ENCODE measurements around the gene TLX2. TPM values are rescaled to one million over a fixed set of nuclear protein-coding genes. Genes with fewer than 3 reads are reported as not detected.

The TLX2 gene
- total and polyA plus RNA-seq, 3 experiments from 2014 or later: 0.37 to 0.60 TPM; not detected in 1

DNA sequence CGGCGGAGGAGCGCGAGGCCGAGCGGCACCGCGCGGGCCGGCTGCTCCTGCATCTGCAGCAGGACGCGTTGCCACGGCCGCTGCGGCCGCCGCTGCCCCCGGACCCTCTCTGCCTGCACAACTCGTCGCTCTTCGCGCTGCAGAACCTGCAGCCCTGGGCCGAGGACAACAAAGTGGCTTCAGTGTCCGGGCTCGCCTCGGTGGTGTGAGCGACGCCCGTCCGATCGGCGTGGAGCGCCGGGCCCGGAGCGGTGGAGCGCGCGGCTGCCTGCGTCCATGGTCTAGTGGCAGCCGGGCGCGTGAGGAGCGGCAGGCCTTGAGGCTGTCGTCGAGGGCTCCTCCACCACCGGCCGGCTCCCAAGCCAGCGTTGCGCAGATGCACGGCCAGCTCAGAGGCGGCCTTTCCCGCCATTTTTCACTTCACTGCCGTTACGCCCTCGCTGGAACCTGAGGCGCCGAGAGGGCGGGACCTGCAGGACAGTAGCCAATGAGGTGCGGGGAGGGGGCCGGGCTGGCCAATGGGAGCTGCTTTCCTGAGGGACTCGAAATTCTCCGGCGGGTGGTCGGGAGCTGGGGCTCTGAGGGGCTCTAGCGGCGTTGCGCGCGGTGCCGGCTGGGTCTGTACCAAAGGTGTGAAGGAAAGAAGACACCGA lies 1.9 kb downstream of the TLX2 start:
- peak overlapping the region in 6 of 7 donors; percentile 66 to 86 (median 74) for H3K4me3 Mint-ChIP-seq
- no peak overlapping the region for H3K27ac ChIP-seq (ENCODE audit: low read depth, low read length)
- CTCF ChIA-PET: interaction anchor here (2.0 kb wide), 1 partner anchor 33 kb away, joined by 6 read pairs; the partner anchor contains the start of genes CCDC142 and TTC31
- no peaks in the 10 kb centered on the region for H3K9me3 Mint-ChIP-seq
- POLR2A ChIA-PET: interaction anchor here (1.0 kb wide), 2 partner anchors 9 to 10 kb away, joined by 3 read pairs; partner anchors contain the start of gene PCGF1
- no peaks in the 10 kb centered on the region for H3K36me3 ChIP-seq (ENCODE audit: insufficient read depth, low read length)
- peaks cover 33% of the 10 kb centered on the region for H3K4me1 ChIP-seq (ENCODE audit: insufficient read depth, low read length)
- no peak overlapping the region for H3K4me3 ChIP-seq (ENCODE audit: low read length)
- H3K27ac Mint-ChIP-seq: peak overlapping the region in 1 of 8 donors; percentile 61
- no peaks in the 10 kb centered on the region for H3K9me3 ChIP-seq (ENCODE audit: low read length)
- no peaks in the 10 kb centered on the region for H3K36me3 Mint-ChIP-seq
- H3K27me3 Mint-ChIP-seq: peaks cover 61 to 79% of the 10 kb centered on the region in 2 donors
- DNase-seq: peak; percentile 28 to 78 (median 62)
- peaks cover 15 to 32% (median 18%) of the 10 kb centered on the region in 3 donors for H3K4me1 Mint-ChIP-seq
- H3K27me3 ChIP-seq (ENCODE audit: insufficient read depth, low read length, poor library complexity, severe bottlenecking): peaks cover 76% of the 10 kb centered on the region

DNA sequence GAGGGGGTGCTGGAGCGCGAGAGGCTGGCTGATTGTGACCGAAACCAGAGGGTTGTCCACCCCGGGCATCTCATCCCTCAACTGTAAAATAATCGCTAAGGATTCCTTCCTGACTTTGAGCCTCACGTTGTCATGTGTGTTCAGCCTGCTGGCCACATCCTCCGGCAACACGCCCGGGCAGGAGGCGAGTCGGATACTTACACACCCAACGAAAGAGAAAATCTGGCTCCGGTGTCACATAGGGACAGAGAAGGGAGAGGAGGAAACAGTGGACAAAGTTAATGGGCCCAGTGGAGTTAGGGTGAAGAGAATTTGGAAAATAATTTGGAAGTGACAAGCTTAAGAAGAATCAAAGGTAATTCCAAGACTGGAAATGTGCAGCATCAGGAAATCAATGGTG lies 2.4 kb downstream of the TLX2 start:
- no peaks in the 10 kb centered on the region for H3K9me3 Mint-ChIP-seq
- CTCF ChIA-PET: interaction anchor here (2.0 kb wide), 1 partner anchor 34 kb away, joined by 6 read pairs; the partner anchor contains the start of genes CCDC142 and TTC31
- H3K36me3 ChIP-seq (ENCODE audit: insufficient read depth, low read length): no peaks in the 10 kb centered on the region
- H3K36me3 Mint-ChIP-seq: no peaks in the 10 kb centered on the region
- peaks cover 33% of the 10 kb centered on the region for H3K4me1 ChIP-seq (ENCODE audit: insufficient read depth, low read length)
- H3K27me3 ChIP-seq (ENCODE audit: insufficient read depth, low read length, poor library complexity, severe bottlenecking): peaks cover 76% of the 10 kb centered on the region
- POLR2A ChIA-PET: interaction anchor here (1.0 kb wide), 2 partner anchors 9 to 10 kb away, joined by 3 read pairs; partner anchors contain the start of gene PCGF1
- peak overlapping the region; percentile 66 to 84 (median 74) for H3K4me3 Mint-ChIP-seq
- no peak for DNase-seq
- no peak overlapping the region for H3K4me3 ChIP-seq (ENCODE audit: low read length)
- peak overlapping the region in 2 of 8 donors; percentile 51 to 61 for H3K27ac Mint-ChIP-seq
- H3K27ac ChIP-seq (ENCODE audit: low read depth, low read length): no peak overlapping the region
- peaks cover 15 to 32% (median 18%) of the 10 kb centered on the region in 3 donors for H3K4me1 Mint-ChIP-seq
- H3K27me3 Mint-ChIP-seq: peaks cover 58 to 75% of the 10 kb centered on the region in 2 donors
- H3K9me3 ChIP-seq (ENCODE audit: low read length): no peaks in the 10 kb centered on the region

- Mint-ChIP-seq H3K27me3 (peaks cover 31 to 34% of the 10 kb centered on the region in 2 donors), H3K36me3 (peaks cover 10 to 17% (median 15%) of the 10 kb centered on the region in 3 donors), H3K9me3 (no peaks in the 10 kb centered on the region), H3K27ac (no peak overlapping the region), H3K4me3 (no peak overlapping the region), H3K4me1 (peaks cover 3 to 6% (median 4%) of the 10 kb centered on the region in 3 donors)
- Histone ChIP-seq H3K4me1 (ENCODE audit: insufficient read depth, low read length) (no peaks in the 10 kb centered on the region), H3K27me3 (ENCODE audit: insufficient read depth, low read length, poor library complexity, severe bottlenecking) (peaks cover 32% of the 10 kb centered on the region), H3K9me3 (ENCODE audit: low read length) (no peaks in the 10 kb centered on the region), H3K4me3 (ENCODE audit: low read length) (no peak overlapping the region), H3K27ac (ENCODE audit: low read depth, low read length) (no peak overlapping the region), H3K36me3 (ENCODE audit: insufficient read depth, low read length) (peaks cover 12% of the 10 kb centered on the region)
- no peak for DNase-seq
- ChIA-PET POLR2A (interaction anchor here (0.6 to 0.8 kb wide), 2 partner anchors 8 to 59 kb away, joined by 3 to 6 read pairs; no protein-coding TSS in a partner anchor), CTCF (interaction anchor here (1.2 kb wide), 1 partner anchor 40 kb away, joined by 3 read pairs; the partner anchor contains the start of genes CCDC142 and TTC31)
These were observed 8.3 kb downstream of the TLX2 start for GRCh38 chr2:74522516-74522915.

DNA sequence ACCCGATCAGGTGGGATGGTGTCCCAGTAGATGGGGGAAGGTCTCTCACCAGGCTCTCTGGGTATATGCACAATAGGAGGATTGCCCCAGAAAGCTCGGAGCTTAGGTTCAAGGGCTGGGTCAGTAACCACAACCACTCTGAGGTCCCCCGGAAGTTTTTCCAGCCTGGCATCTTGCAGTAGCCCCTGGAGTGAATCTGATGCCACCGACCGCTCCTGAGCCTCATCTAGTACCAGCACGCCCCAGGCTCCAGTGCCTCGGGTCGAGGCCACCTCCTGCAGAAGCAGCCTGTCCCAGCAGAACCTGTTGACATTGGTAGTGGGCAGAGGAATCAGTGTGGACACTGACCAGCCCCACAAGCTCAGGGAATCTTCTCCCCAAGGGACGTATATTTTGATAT lies 9.8 kb downstream of the TLX2 start:
- ChIA-PET POLR2A (interaction anchor here (0.7 kb wide), 1 partner anchor 15 kb away, joined by 4 read pairs; no protein-coding TSS in a partner anchor), CTCF (no interaction called here)
- peaks cover 15 to 30% (median 17%) of the 10 kb centered on the region in 3 donors for H3K36me3 Mint-ChIP-seq
- peaks cover 12% of the 10 kb centered on the region for H3K36me3 ChIP-seq (ENCODE audit: insufficient read depth, low read length)
- H3K27me3 ChIP-seq (ENCODE audit: insufficient read depth, low read length, poor library complexity, severe bottlenecking): peaks cover 17% of the 10 kb centered on the region
- no peak for DNase-seq
- H3K4me3 Mint-ChIP-seq: no peak overlapping the region
- peaks cover 19% of the 10 kb centered on the region in 2 donors for H3K27me3 Mint-ChIP-seq
- H3K4me1 Mint-ChIP-seq: peaks cover 14 to 21% (median 17%) of the 10 kb centered on the region in 3 donors
- no peak overlapping the region for H3K27ac ChIP-seq (ENCODE audit: low read depth, low read length)
- no peak overlapping the region for H3K27ac Mint-ChIP-seq
- H3K9me3 ChIP-seq (ENCODE audit: low read length): no peaks in the 10 kb centered on the region
- peaks cover 10% of the 10 kb centered on the region for H3K4me1 ChIP-seq (ENCODE audit: insufficient read depth, low read length)
- no peak overlapping the region for H3K4me3 ChIP-seq (ENCODE audit: low read length)
- H3K9me3 Mint-ChIP-seq: no peaks in the 10 kb centered on the region

GRCh38 chr2:74524955-74525716 lies 10.9 kb downstream of the TLX2 start:
- peaks cover 12% of the 10 kb centered on the region for H3K36me3 ChIP-seq (ENCODE audit: insufficient read depth, low read length)
- H3K27ac ChIP-seq (ENCODE audit: low read depth, low read length): no peak overlapping the region
- peaks cover 15 to 38% (median 17%) of the 10 kb centered on the region in 3 donors for H3K36me3 Mint-ChIP-seq
- H3K9me3 Mint-ChIP-seq: no peaks in the 10 kb centered on the region
- no peaks in the 10 kb centered on the region for H3K9me3 ChIP-seq (ENCODE audit: low read length)
- no peak overlapping the region for H3K4me3 ChIP-seq (ENCODE audit: low read length)
- H3K27ac Mint-ChIP-seq: peak overlapping the region in 2 of 8 donors; percentile 45 to 71
- H3K27me3 ChIP-seq (ENCODE audit: insufficient read depth, low read length, poor library complexity, severe bottlenecking): peaks cover 5% of the 10 kb centered on the region
- ChIA-PET CTCF (interaction anchor here (1.1 kb wide), 1 partner anchor 42 kb away, joined by 4 read pairs; the partner anchor contains the start of genes CCDC142 and TTC31), POLR2A (interaction anchor here (0.9 kb wide), 1 partner anchor 68 kb away, joined by 3 read pairs; no protein-coding TSS in a partner anchor)
- no peak for DNase-seq
- H3K4me3 Mint-ChIP-seq: no peak overlapping the region
- H3K4me1 Mint-ChIP-seq: peaks cover 15 to 23% (median 18%) of the 10 kb centered on the region in 3 donors
- H3K27me3 Mint-ChIP-seq: peaks cover 7 to 8% of the 10 kb centered on the region in 2 donors
- peaks cover 12% of the 10 kb centered on the region for H3K4me1 ChIP-seq (ENCODE audit: insufficient read depth, low read length)

GRCh38 chr2:74525717-74526648 lies 11.7 kb downstream of the TLX2 start, which contains the start of gene DQX1:
DQX1 (minus strand) TSS chr2:74526231; CDS start chr2:74525729, 502 bp downstream.
- Mint-ChIP-seq H3K9me3 (no peaks in the 10 kb centered on the region), H3K27me3 (peaks cover 0 to 5% of the 10 kb centered on the region in 2 donors), H3K4me3 (peak within 1 kb of the TSS in 2 of 7 donors; percentile 64 to 82), H3K27ac (peak within 1 kb of the TSS in 6 of 8 donors; percentile 12 to 71 (median 49)), H3K36me3 (peaks cover 15 to 39% (median 17%) of the 10 kb centered on the region in 3 donors), H3K4me1 (peaks cover 20 to 29% (median 24%) of the 10 kb centered on the region in 3 donors)
- Histone ChIP-seq H3K9me3 (ENCODE audit: low read length) (no peaks in the 10 kb centered on the region), H3K27me3 (ENCODE audit: insufficient read depth, low read length, poor library complexity, severe bottlenecking) (no peaks in the 10 kb centered on the region), H3K4me3 (ENCODE audit: low read length) (no peak within 1 kb of the TSS), H3K4me1 (ENCODE audit: insufficient read depth, low read length) (peaks cover 17% of the 10 kb centered on the region), H3K36me3 (ENCODE audit: insufficient read depth, low read length) (peaks cover 12% of the 10 kb centered on the region), H3K27ac (ENCODE audit: low read depth, low read length) (no peak within 1 kb of the TSS)
- POLR2A ChIA-PET: interaction anchor here (0.9 to 1.3 kb wide), 3 partner anchors 23 to 68 kb away, joined by 3 read pairs; partner anchors contain the start of genes CCDC142 and TTC31
- DNase-seq: no peak
- CTCF ChIA-PET: interaction anchor here (1.1 to 1.7 kb wide), 3 partner anchors 26 to 43 kb away, joined by 3 to 5 read pairs (median 4); partner anchors contain the start of genes CCDC142, LBX2 and TTC31
